GM12878 (cell line): ENCODE data around the gene SORT1. TPM values are rescaled to one million over a fixed set of nuclear protein-coding genes. Genes with fewer than 3 reads are reported as not detected.

Source experiments
- ATAC-seq: fragments of 200-7000 bp; cut with Tn5 transposase; 3 replicates; pipeline ENCODE4 v1.9.1; 2020; ENCODE audit warnings: mild to moderate bottlenecking, moderate library complexity
- BruUV-seq: library from RNA; stranded (reverse); fragments of 400-500 nt; replicated peaks from 2 replicates; lab custom pipeline; 2021; lab: Mats Ljungman, UMichigan
- CTCF ChIA-PET: fragments of 300-600 bp; sonication (Branson Sonifier 250); formaldehyde crosslinking; extraction: SDS; loops from one replicate; lab custom pipeline; 2021; ENCODE audit warnings: inconsistent platforms; lab: Yijun Ruan, JAX
- POLR2A ChIA-PET: fragments of 350-600 bp; formaldehyde crosslinking; extraction: SDS; loops from one replicate; lab custom pipeline; 2021; ENCODE audit warnings: inconsistent platforms; lab: Charles Lee
- RAD21 ChIA-PET: fragments of 300-600 bp; sonication (Branson Sonifier 250); formaldehyde crosslinking; loops from one replicate; lab custom pipeline; 2023; ENCODE audit warnings: antibody characterized with exemption; ENCODE audit not compliant: unreplicated experiment; lab: Charles Lee
- SMC1A ChIA-PET: fragments of 300-600 bp; sonication (Branson Sonifier 250); formaldehyde crosslinking; loops from one replicate; lab custom pipeline; 2023; ENCODE audit not compliant: unreplicated experiment, uncharacterized antibody; lab: Charles Lee
- DNase-seq: peaks from one replicate; pipeline ENCODE4 v3.0.0-alpha.2; 2011; ENCODE audit warnings: low read depth, low spot score
- FAIRE-seq: peaks from 3 replicates; lab custom pipeline; 2011; peaks lifted over from hg19 to GRCh38; lab: Jason Lieb, UNC
- H2AFZ ChIP-seq: 2 replicates; pipeline ENCODE4 v1.6.0; 2011; ENCODE audit warnings: low read depth, low read length, control low read depth; ENCODE audit not compliant: control insufficient read depth
- H3K27ac ChIP-seq: 2 replicates; pipeline ENCODE4 v1.5.1; 2011; ENCODE audit warnings: control low read depth; ENCODE audit not compliant: control insufficient read depth, insufficient read depth
- H3K27me3 ChIP-seq, 2 experiments: replicated peaks in 1 of 2; 2 replicates each; pipeline versions ENCODE4 v1.6.0 to v1.6.1; 2011; ENCODE audit warnings: low read length in 1 of 2; ENCODE audit not compliant: control insufficient read depth in 2 of 2, insufficient read depth in 2 of 2
- H3K36me3 ChIP-seq, 2 experiments: 2 replicates each; pipeline ENCODE4 v1.5.1; 2011; ENCODE audit warnings: low read length in 1 of 2; ENCODE audit not compliant: control insufficient read depth in 2 of 2, insufficient read depth in 2 of 2
- H3K4me1 ChIP-seq: 2 replicates; pipeline ENCODE4 v1.6.1; 2011; ENCODE audit warnings: mild to moderate bottlenecking, low read length, moderate library complexity, mixed read lengths; ENCODE audit not compliant: control insufficient read depth, insufficient read depth
- H3K4me2 ChIP-seq: 2 replicates; pipeline ENCODE4 v1.6.0; 2011; ENCODE audit warnings: control low read depth; ENCODE audit not compliant: control insufficient read depth, insufficient read depth
- H3K4me3 ChIP-seq: fragments of 200-600 bp; sonication (generic); 2 replicates; pipeline ENCODE4 v1.5.1; 2016
- H3K79me2 ChIP-seq: 2 replicates; pipeline ENCODE4 v1.6.0; 2011; ENCODE audit warnings: low read length; ENCODE audit not compliant: control insufficient read depth, insufficient read depth
- H3K9ac ChIP-seq: 2 replicates; pipeline ENCODE4 v1.8.0; 2011; ENCODE audit warnings: low read length, control low read depth, mixed read lengths; ENCODE audit not compliant: control insufficient read depth, insufficient read depth
- H3K9me3 ChIP-seq: replicated peaks from 3 replicates; pipeline ENCODE4 v1.5.1; 2011; ENCODE audit warnings: mild to moderate bottlenecking, low read length; ENCODE audit not compliant: control insufficient read depth, insufficient read depth
- H4K20me1 ChIP-seq: 2 replicates; pipeline ENCODE4 v1.6.0; 2011; ENCODE audit not compliant: control insufficient read depth, insufficient read depth
- ATF3 ChIP-seq: IDR thresholded peaks from 2 replicates; pipeline ENCODE4 v1.6.1; 2011; ENCODE audit warnings: low read depth, mild to moderate bottlenecking, low read length, moderate library complexity, borderline replicate concordance; ENCODE audit errors: extremely low read depth
- ATF7 ChIP-seq: fragments of 450-650 bp; IDR thresholded peaks from 2 replicates; pipeline ENCODE4 v1.6.1; 2016; ENCODE audit warnings: low read depth, mild to moderate bottlenecking
- BRCA1 ChIP-seq: IDR thresholded peaks from 2 replicates; pipeline ENCODE4 v1.6.1; 2011; ENCODE audit warnings: low read depth, low read length, improper control_type of control experiment
- CHD1 ChIP-seq: IDR thresholded peaks from 2 replicates; pipeline ENCODE4 v1.6.1; 2012; ENCODE audit warnings: low read depth, low read length, improper control_type of control experiment
- EP300 ChIP-seq, 2 experiments: fragments of 150-350 bp in 1 of 2; IDR thresholded peaks; 2 replicates each; pipeline ENCODE4 v1.6.1; 2011 to 2012; ENCODE audit warnings: low read depth in 2 of 2, low read length in 2 of 2, borderline replicate concordance in 1 of 2, improper control_type of control experiment in 1 of 2, inconsistent platforms in 1 of 2; ENCODE audit not compliant: control insufficient read depth in 1 of 2
- FOS ChIP-seq: IDR thresholded peaks from 3 replicates; pipeline ENCODE4 v1.6.1; 2011; ENCODE audit warnings: borderline replicate concordance; ENCODE audit not compliant: insufficient read length; ENCODE audit errors: extremely low read depth
- GATAD2B ChIP-seq: fragments of 450-650 bp; conservative IDR thresholded peaks from 2 replicates; pipeline ENCODE4 v1.6.1; 2017; ENCODE audit warnings: low read depth, mild to moderate bottlenecking, moderate library complexity
- HDAC2 ChIP-seq: fragments of 200-600 bp; sonication (generic); IDR thresholded peaks from 2 replicates; pipeline ENCODE4 v1.6.1; 2017
- IRF3 ChIP-seq: fragments of 450-650 bp; IDR thresholded peaks from 2 replicates; pipeline ENCODE4 v1.6.1; 2014; ENCODE audit warnings: mild to moderate bottlenecking
- NBN ChIP-seq: fragments of 450-650 bp; IDR thresholded peaks from 2 replicates; pipeline ENCODE4 v1.6.1; 2016
- NFXL1 ChIP-seq: fragments of 450-650 bp; IDR thresholded peaks from 2 replicates; pipeline ENCODE4 v1.6.1; 2017; ENCODE audit warnings: antibody characterized with exemption, mild to moderate bottlenecking, borderline replicate concordance
- NR2F1 ChIP-seq: fragments of 450-650 bp; conservative IDR thresholded peaks from 2 replicates; pipeline ENCODE4 v1.6.1; 2017; ENCODE audit warnings: mild to moderate bottlenecking
- PML ChIP-seq: IDR thresholded peaks from 2 replicates; pipeline ENCODE4 v1.6.1; 2012; ENCODE audit warnings: low read length, inconsistent platforms
- RELB ChIP-seq: fragments of 450-650 bp; IDR thresholded peaks from 2 replicates; pipeline ENCODE4 v1.6.1; 2017; ENCODE audit warnings: low read depth, mild to moderate bottlenecking, moderate library complexity
- SMAD1 ChIP-seq: fragments of 450-650 bp; IDR thresholded peaks from 2 replicates; pipeline ENCODE4 v1.6.1; 2018; ENCODE audit warnings: mild to moderate bottlenecking, low read depth; ENCODE audit not compliant: partially characterized antibody
- TAF1 ChIP-seq: IDR thresholded peaks from 2 replicates; pipeline ENCODE4 v1.6.1; 2011; ENCODE audit warnings: mild to moderate bottlenecking, low read depth, low read length, borderline replicate concordance
- ZNF384 ChIP-seq: IDR thresholded peaks from 2 replicates; pipeline ENCODE4 v1.6.1; 2012; ENCODE audit warnings: low read depth, mild to moderate bottlenecking, low read length, improper control_type of control experiment, borderline replicate concordance
- WGBS: methylation state at CpG from one replicate; pipeline ENCODE4 v1.1.6; 2016; ENCODE audit warnings: low lambda C conversion rate; ENCODE audit not compliant: insufficient replicate concordance, insufficient coverage; ENCODE audit errors: missing lambda C conversion rate; 5-methylcytosine and 5-hydroxymethylcytosine counted together
- in situ Hi-C: fragments of 300-500 bp; cut with MboI; formaldehyde crosslinking; loops from 9 replicates; pipeline ENCODE4 v1.14.3; 2018; ENCODE audit warnings: mixed read lengths
- intact Hi-C: fragments of 100-400 bp; cut with micrococcal nuclease; formaldehyde crosslinking; loops from one replicate; pipeline ENCODE4 v1.14.2; 2022; ENCODE audit not compliant: unreplicated experiment
- polyA plus RNA-seq, 11 experiments: library from polyadenylated mRNA; depleted of rRNA in 4 of 11; unstranded in 6 of 11; stranded (reverse) in 5 of 11; fragments of >200 nt; fragmentation: Nextera tagmentation in 4 of 11; fragmentation: Illumina TruSeq in 1 of 11; extraction: Ambion mirVana in 4 of 11; extraction: Trizol in 1 of 11; gene quantifications; 1 replicate in 1 of 11; 2 replicates in 10 of 11; pipeline versions ENCODE4 v1.2.1 to v1.2.3, GENCODE V29; 2011 to 2016; ENCODE audit warnings: inconsistent platforms in 2 of 11, missing spikeins in 2 of 11, low read depth in 1 of 11
- total RNA-seq, 4 experiments: library from RNA; depleted of rRNA in 3 of 4; stranded (reverse); fragments of >200 nt in 3 of 4; fragmentation: Illumina TruSeq in 1 of 4; extraction: Trizol in 1 of 4; gene quantifications; 2 replicates each; pipeline versions ENCODE4 v1.2.1 to v1.2.3, GENCODE V29; 2013 to 2021
- TF ChIP-seq, protein P1 (sequence below), 3 experiments: IDR thresholded peaks in 2 of 3; conservative IDR thresholded peaks in 1 of 3; 2 replicates each; pipeline ENCODE4 v1.5.1; 2011; ENCODE audit warnings: low read depth in 3 of 3, low read length in 3 of 3, mild to moderate bottlenecking in 3 of 3, control low read depth in 2 of 3, moderate library complexity in 2 of 3, inconsistent platforms in 1 of 3, mixed read lengths in 1 of 3; ENCODE audit not compliant: control insufficient read depth in 2 of 3, insufficient read depth in 1 of 3; ENCODE audit errors: extremely low read depth in 1 of 3

Gene SORT1
- total and polyA plus RNA-seq, 10 of the 15 experiments (the other 5 are each of a cell fraction or from before 2014, with no cell fraction given): 0.06 to 1.9 (median 0.33) TPM; not detected in 1

- TF ChIP-seq RELB: no peak
- TF ChIP-seq CHD1: no peak
- no peak for TF ChIP-seq EP300 (IDR thresholded peaks at IDR 0.05; ENCODE audit: borderline replicate concordance in 1 of 2, control insufficient read depth in 1 of 2, low read depth in 2 of 2, low read length in 2 of 2)
- TF ChIP-seq, protein P1, sequence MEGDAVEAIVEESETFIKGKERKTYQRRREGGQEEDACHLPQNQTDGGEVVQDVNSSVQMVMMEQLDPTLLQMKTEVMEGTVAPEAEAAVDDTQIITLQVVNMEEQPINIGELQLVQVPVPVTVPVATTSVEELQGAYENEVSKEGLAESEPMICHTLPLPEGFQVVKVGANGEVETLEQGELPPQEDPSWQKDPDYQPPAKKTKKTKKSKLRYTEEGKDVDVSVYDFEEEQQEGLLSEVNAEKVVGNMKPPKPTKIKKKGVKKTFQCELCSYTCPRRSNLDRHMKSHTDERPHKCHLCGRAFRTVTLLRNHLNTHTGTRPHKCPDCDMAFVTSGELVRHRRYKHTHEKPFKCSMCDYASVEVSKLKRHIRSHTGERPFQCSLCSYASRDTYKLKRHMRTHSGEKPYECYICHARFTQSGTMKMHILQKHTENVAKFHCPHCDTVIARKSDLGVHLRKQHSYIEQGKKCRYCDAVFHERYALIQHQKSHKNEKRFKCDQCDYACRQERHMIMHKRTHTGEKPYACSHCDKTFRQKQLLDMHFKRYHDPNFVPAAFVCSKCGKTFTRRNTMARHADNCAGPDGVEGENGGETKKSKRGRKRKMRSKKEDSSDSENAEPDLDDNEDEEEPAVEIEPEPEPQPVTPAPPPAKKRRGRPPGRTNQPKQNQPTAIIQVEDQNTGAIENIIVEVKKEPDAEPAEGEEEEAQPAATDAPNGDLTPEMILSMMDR (IDR thresholded peaks at IDR 0.05 in 2 of 3, conservative IDR thresholded peaks at IDR 0.05 in 1 of 3; ENCODE audit: control insufficient read depth in 2 of 3, extremely low read depth in 1 of 3, insufficient read depth in 1 of 3, low read depth in 3 of 3, low read length in 3 of 3): no peak
- no peak for TF ChIP-seq NR2F1
- no peak for TF ChIP-seq TAF1
These were observed 17.8 kb downstream of the SORT1 start (continued) for GRCh38 chr1:109379907-109380306.

GRCh38 chr1:109379422-109379821 is 18.3 kb downstream of the SORT1 start:
- Histone ChIP-seq H4K20me1 (no peaks in the 10 kb centered on the region), H3K9ac (no peak overlapping the region), H3K27me3 (no peaks in the 10 kb centered on the region), H3K4me3 (no peak overlapping the region), H3K4me2 (no peak overlapping the region), H3K36me3 (no peaks in the 10 kb centered on the region), H2AFZ (no peak overlapping the region), H3K79me2 (no peaks in the 10 kb centered on the region), H3K9me3 (no peaks in the 10 kb centered on the region; the same call in 2 of the 3 replicates), H3K4me1 (no peaks in the 10 kb centered on the region), H3K27ac (no peak overlapping the region)
- intact Hi-C loops (no loop called here), in situ Hi-C loops (no loop called here)
- ChIA-PET CTCF (interaction anchor here (0.9 to 1.5 kb wide), 2 partner anchors 12 to 20 kb away, joined by 3 to 4 read pairs; no protein-coding TSS in a partner anchor), POLR2A (interaction anchor here (1.2 kb wide), 1 partner anchor 12 kb away, joined by 3 read pairs; no protein-coding TSS in a partner anchor), SMC1A (interaction anchor here (0.6 to 1.2 kb wide), 5 partner anchors 9 to 170 kb away, joined by 3 to 7 read pairs (median 3); no protein-coding TSS in a partner anchor), RAD21 (interaction anchor here (1.4 kb wide), 1 partner anchor 20 kb away, joined by 3 read pairs; no protein-coding TSS in a partner anchor)
- no TSS peak for BruUV-seq
- no peak for DNase-seq
- no peak for ATAC-seq
- no peak for FAIRE-seq
- WGBS: 44% methylated on average over 3 of the region's 3 CpGs
- TF ChIP-seq ATF3 (no peak), NFXL1 (no peak), ATF7 (no peak), IRF3 (no peak), BRCA1 (no peak), SMAD1 (no peak), FOS (no peak), HDAC2 (no peak), ZNF384 (no peak), PML (no peak), GATAD2B (no peak), NBN (no peak)
